Pons (tissue), 1 donor: ENCODE measurements around the gene MIDN.
"Not testable (repeated sequence)": the region's sequence is repeated elsewhere in the genome, so short reads cannot be mapped to it uniquely, and the experiment has no call there.

ENCODE experiments used
- DNase-seq: peaks from one replicate; pipeline ENCODE4 v3.0.0-alpha.2; 2016; ENCODE audit warnings: low spot score

The MIDN gene

DNA sequence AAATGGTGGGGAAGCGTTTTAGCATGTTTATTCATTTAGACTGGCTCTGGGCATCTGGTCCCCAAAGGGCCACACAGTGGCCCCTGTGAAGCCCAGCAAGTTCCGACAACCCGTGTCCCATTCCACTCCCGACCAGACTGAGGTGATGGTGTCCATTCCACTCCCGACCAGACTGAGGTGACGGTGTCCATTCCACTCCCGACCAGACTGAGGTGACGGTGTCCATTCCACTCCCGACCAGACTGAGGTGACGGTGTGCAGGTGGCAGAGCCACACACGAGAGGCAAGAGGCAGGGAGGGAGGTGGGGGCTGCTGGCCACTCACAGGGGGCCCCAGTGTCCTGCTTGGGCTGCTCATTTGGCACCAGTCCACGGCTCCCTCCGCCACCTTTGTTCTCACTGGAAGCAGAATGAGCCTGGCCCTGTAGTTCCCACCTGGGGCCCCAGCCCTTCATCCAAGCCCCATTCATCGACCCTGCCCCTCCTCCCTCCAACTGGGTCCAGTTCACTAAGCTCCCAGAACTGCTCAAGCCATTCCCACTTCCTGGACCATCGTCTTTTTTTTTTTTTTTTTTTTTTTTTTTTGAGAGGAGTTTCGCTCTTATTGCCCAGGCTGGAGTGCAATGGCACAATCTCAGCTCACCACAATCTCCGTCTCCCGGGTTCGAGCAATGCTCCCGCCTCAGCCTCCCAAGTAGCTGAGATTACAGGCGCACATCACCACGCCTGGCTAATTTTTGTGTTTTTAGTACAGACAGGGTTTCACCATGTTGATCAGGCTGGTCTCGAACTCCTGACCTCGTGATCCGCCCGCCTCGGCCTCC is 1.9 kb upstream of the MIDN start:
- DNase-seq, result not testable (repeated sequence)

DNA sequence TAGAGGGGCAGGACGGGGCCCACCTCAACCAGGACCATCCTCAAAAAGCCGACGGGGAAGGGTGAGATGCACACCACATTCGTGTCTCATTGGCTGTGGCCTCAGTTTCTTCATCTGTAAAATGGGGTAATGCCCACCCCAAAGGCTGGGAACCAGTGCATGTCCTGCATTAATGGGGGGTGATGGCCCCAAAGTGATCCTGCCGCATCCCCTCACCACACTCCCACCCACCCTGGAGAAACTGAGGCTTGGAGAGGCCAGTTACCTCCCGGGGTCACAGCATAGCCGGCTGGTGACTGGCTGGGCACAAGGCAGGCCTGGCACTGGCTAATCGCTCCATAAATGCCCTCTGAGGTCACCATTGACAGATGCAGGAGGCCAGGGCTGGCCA is 640 bp upstream of the MIDN start:
- DNase-seq, result no peak

DNA sequence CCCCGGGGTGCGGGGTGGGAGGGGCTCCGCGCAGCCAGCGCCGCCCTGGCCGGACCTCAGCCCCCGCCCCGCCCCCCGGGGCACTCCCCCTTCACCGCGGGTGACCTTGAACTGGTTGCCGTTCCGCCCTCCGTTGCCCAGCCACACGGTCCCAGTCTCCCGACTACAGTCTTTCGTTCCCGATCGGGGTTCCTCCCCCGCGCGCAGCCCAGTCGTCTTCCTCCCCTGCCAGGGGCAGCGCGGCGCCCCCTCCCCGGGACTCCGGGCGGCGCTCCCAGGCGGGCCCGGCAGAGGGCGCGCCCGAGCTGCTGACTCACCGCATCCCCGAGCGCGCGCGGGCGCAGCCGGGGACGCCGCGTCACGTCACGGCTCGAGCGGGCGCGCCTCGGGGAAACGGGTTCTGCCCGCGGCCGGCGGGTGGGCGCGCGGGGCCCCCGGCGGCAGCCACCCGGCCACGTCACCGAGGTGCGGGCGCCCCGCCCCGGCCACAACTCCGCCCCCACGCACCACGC is 459 bp downstream of the MIDN start:
- DNase-seq, result peak; percentile 46

DNA sequence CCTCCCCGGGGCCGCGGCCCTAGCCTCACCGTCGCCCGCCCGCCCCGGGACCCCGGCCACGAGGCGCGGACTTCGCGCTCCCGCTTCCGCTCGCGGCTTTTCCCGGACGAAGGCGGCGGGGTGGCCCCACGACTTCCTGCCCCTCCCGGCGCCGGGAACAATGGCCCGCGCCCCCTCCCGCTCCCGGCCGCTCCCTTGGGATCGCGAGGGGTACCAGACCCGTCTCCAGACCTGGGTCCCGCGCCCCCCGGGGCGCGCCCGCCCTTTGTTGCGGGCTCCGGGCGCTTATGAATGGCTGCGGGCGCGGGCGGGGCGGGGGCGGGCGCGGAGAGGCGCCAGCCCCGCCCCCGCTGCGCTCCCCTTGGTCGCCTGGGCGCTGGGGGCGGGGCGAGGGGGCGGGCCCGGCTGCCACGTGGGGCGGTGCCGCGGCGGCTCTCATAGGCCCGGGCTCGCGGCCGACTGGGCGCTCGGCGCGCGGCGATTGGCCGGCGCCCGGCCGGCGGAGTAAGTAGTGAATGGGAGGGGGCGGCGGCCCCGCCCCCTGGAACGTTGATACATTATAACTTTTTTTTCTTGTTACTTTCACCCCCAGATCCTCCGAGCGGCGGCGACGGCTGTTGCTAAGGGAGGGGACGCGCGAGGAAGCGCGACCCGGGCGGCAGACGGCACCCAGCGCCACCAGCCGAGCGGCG is 1.1 kb downstream of the MIDN start:
- peak; percentile 96 for DNase-seq

DNA sequence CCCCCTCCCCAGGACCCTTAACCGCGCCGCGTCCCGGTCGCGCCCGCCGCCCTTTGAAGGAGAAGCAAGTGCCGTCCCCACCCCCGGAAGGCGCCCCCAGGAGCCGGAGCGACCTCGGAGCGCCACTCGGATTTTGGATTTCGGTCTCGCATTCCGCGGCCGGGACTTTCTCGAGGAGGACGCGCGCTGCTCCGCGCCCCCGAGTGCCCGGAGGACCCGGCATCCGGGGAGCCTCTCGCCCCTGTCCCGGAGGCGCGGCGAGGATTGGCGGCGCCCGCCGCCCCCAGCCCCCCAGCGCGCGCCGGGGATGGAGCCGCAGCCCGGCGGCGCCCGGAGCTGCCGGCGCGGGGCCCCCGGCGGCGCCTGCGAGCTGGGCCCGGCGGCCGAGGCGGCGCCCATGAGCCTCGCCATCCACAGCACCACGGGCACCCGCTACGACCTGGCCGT is 1.6 kb downstream of the MIDN start:
- DNase-seq, result no peak

DNA sequence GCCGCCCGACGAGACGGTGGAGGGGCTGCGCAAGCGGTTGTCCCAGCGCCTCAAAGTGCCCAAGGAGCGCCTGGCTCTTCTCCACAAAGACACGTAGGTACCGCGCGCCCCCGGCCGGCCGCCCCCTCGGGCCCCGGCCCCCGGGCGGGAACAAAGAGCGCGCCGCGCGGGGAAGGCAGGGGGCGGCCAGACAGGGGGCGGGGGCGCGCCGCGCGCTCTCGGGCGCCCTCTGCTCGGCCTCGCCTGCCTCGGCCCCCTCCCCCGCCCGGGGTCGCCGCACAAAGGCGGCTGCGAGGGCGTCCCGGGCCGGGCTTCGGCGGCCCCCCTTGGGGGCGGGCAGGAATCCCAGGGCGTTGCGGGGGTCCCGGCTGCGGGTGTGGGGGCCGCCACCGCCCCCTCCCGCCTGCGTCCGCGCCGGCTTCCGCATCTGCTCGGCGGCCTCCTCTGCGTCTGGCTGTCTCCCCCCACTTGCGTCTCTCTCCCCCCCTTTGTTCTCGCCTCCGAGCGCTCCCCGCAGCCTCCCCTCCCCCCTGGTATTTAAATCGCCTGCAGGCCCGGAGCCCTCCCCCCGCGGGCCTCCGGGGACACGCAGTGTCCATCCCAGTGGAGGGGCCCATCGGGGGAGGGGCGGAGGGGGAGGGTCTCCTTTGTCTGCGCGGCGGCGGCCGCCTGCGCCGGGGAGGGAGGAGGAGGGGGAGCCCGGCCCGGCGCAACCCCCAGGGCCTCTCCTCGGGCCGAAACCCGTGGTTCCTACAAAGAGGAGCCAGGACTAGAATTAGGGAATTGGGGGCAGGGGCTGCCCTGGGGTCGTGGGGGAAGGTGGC is 2.3 kb downstream of the MIDN start:
- DNase-seq, result peak; percentile 61

DNA sequence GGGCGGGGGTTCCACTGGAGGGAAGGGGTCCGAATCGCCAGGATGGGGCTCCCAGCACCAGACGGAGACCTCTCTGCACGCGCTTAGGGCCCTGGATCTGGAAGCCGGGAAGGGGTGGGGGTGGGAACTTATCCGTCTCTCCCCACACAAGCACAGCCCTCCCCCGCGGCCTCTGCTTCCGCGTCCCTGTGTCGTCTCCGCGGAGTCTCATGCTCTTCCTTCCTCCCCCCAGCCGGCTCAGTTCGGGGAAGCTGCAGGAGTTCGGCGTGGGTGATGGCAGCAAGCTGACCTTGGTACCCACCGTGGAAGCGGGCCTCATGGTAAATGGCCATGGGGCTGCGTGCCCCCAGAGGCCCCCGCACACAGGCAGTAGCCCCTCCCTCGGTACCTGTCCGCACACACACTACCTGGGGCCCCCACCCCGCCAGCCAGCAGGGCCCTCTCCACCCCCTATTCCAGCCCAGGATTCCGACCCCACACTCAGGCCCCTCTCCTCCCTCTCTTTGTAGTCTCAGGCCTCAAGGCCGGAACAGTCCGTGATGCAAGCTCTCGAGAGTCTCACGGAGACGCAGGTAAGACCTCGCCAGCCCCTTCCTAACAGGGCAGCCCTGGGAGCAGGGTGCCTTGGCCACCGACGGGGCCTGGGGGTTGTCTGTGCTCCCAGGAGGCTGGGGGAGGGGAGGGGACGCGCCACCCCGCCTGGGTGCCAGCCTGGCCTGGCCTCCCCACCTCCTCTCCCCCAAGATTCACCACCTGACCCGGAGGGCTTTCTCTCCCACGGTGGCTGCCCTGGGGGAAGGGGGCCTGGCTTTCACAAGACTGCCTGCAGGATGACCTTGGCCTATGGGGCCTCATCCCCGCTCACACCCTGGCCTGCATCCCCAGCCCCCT is 3.2 kb downstream of the MIDN start:
- DNase-seq, result peak; percentile 72

DNA sequence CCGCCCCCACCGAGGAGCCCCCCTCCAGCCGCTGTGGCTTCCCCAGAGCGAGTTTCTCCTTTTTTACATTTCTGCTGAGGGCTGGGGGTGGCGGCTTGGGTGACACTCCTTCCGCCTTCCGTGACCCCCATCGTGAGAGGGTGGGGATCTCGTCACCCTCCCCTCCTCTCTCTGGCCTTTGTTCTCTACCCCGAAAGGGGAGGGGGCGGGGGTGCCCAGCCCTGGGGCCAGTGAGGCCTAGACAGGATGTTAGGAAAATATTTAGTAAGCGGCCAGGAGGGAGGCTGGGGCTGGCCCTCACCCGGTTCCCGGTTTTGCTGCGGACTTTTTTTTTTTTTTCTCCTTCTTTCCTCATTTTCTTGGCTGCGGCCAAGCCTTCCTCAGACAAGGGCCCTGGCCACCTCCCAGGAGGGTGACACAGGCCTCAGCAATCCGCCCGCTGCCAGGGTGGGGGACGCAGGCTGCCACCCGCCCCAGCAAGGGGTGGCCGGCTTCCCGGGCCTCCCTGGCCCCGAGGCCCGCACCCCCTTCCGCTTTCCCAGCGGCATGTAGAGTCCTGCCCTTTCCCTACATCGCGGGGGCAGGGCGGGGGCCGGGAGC is 3.9 kb downstream of the MIDN start:
- peak; percentile 87 for DNase-seq

DNA sequence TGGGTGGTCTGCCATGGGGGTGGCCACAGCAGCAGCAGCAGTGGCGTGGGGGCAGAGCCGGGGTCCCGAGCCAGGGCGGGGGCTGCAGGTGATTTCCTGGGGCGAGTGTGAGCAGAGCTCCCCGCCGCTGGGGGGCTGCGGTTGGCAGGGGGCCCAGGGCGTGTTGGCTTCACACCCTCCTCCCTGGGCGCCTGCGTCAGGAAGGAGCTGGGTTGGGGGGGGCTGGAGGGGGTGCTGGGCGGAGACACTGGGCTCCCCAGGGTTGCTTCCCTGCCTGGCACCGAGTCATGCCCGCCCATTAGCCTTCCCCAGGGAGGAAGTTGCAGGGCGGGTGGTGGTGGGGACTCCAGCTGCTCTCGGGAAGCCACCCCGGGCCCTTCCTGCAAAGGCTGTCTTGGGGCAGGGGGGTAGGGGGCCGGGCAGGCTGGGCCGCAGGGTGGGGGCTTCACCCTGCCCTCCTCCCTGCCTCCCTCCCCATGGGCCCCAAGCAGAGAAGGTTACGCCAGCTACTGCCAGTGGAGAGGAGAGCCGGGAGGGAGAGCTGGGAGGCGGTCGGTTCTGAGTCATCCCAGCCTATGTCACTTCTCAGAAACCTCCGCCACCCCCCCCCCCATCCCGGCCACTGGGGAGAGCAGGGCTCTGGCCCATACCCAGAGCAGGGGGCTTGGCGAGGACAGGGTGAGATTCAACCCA is 4.6 kb downstream of the MIDN start:
- peak; percentile 91 for DNase-seq

DNA sequence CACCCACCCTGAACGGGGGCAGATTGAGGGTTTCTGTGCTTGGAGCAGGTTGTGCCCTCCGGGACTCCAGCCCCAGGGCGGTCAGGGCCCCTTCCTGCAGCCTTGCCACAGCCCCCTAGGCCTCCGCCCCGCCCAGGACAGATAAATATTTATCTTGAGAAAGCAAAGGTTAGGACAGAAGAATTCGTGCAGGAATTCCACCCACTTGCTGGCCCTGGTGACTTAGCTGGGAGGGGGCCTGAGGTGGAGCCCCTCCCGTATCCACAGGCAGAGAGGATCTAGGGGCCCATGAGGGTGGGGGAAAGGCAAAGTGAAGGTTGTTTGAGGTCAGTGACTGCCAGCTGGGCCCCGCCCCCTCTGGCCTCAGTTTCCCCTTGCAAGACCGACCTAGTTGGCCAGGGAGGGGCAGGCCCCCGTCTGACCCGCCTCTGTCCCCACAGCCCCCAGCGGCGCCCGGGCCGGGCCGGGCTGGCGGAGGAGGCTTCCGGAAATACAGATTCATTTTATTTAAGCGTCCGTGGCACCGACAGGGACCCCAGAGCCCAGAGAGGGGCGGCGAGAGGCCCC is 5.2 kb downstream of the MIDN start:
- DNase-seq, result no peak

DNA sequence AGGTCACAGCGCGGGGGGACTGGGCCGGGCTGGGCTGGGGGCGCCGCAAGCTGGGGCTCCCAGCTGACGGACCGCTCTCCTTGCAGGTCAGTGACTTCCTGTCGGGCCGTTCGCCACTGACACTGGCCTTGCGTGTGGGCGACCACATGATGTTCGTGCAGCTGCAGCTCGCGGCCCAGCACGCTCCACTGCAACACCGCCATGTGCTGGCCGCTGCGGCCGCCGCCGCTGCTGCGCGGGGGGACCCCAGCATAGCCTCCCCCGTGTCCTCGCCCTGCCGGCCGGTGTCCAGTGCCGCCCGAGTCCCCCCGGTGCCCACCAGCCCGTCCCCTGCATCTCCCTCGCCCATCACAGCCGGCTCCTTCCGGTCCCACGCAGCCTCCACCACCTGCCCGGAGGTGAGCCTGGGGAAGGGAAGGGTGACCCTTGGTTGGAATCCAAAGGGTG is 5.7 kb downstream of the MIDN start:
- DNase-seq, result peak; percentile 51

DNA sequence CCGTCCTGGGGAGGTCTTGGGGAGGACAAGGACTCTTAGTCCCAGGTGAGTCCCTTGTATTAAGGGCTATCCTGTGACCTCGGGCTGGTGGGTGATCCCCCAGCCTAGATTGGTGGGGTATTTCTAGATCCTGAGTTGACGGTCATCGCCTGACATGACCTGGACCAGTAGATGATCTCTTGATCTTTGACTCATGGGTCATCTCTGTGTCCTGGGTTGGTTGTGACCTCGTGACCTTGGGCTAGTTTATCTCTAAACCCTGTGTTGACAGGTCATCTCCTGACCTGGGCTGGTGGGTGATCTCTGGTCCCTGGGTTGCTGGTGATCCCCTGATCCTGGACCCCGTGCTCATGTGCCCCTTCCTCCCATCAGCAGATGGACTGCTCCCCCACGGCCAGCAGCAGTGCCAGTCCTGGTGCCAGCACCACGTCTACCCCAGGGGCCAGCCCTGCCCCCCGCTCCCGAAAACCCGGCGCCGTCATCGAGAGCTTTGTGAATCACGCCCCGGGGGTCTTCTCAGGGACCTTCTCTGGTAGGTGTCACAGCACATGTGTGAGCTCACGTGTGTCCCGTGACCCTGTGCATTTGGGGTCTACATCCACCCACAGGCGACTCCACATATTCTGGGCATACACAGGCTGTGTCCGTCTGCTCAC is 6.3 kb downstream of the MIDN start:
- peak; percentile 25 for DNase-seq

DNA sequence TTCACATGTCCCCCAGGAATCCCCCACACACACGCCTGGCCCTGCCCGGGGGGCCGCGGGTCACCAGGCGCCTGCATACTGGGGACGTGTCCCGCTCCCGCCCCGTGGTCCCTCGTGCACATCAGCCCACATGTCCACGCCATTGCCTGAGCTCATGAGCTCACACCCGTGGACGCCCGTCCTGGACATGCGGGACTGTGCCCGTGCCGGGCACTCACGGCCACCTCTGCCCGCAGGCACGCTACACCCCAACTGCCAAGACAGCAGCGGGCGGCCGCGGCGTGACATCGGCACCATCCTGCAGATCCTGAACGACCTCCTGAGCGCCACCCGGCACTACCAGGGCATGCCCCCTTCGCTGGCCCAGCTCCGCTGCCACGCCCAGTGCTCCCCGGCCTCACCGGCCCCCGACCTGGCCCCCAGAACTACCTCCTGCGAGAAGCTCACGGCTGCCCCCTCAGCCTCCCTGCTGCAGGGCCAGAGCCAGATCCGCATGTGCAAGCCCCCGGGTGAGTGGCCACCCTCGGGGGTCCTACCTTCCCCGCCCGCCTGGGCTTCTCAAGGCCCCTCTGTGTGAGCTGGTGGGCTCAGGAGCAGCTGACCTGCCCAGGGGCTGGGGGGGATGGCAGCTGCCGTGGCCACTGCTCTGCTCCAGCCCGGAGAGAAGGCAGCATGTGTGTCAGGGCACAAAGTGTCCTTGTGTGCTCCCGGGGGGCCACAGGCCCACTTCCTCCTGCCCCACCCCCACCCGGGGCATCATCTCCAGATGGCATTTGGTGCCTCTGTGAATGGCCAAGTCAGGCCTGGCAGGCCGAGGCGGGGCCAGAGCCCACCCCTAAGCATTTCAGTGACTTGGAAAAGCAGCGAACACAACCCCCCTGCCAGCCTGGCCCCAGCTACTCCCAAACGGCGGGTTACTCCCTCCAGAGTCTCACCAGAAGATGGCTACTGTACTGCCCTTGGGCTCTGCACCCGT is 7.1 kb downstream of the MIDN start:
- peak; percentile 88 for DNase-seq

DNA sequence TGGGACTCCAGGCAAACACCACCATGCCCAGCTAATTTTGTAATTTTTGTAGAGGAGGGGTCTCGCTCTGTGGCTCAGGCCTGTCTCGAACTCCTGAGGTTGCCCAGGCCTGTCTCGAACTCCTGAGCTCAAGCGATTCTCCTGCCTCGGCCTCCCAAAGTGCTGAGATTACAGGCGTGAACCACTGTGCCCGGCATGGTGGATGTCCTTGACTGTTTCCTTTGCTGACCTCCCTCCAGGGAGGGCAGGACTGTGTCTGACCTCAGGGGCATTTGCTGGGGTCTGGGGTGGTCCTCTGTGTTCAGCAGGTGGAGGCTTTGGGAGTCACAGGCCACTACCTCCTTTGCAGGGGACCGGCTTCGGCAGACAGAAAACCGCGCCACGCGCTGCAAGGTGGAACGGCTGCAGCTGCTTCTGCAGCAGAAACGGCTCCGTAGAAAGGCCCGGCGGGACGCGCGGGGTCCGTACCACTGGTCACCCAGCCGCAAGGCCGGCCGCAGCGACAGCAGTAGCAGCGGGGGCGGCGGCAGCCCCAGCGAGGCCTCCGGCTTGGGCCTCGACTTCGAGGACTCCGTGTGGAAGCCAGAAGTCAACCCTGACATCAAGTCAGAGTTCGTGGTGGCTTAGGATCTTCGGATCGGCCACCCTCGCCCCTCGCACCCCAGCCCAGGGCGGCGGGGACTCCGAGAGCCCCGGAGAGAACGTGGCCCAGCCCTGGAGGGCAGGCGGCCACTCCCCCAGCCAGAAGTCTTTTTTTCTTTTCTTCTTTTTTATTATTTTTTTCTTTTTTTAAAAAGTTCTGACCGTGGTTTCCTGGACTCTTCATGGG is 8.5 kb downstream of the MIDN start:
- DNase-seq, result no peak

DNA sequence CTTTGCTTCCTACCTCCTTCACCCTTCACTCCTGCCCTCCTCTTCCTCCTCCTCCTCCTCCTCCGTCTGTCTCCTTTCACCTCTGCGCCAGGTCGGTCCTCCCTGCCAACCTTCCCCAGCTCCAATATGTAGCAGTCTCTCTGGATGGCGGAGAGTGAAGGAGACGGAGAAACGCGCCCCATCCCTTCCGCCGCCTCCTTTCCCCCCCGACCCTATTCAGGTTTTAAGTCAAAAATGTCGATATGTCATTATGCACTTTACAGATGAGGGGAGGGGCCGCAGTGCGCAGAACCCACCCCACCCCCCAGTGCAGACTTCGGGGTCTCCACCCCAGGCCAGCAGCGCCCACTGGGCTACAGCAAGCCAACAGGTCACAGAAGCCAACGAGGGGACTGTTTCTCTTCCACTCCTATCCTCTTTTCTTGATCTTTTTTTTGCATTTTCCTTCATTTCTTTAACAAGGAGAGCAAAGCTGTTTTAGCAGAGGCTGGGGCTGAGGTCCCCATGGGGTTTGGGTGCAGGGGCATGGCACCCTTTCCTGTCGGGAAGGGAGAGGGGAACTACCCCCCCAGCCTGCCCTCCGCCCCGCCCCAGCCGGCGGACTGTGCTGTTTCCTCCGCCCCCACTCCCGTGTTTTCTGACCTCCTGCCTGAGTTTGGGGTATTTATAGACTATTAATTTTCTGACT is 9.2 kb downstream of the MIDN start:
- no peak for DNase-seq

DNA sequence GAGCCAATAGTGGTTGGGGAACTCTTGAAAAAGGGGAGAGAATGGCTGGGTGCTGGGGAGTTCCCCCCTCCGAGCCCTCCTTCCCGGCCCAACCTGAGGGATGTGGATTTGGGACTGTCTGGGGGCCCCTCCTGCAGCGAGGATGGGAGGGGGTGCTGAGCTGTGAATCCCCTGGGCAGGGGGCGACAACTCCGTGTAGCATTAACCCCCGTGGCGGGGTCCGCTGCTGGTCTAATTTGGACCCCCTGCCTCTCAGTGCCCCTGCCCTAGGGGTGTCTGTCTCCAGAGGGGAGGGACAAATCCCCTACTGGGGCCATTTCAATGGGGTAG is 9.7 kb downstream of the MIDN start:
- no peak for DNase-seq

DNA sequence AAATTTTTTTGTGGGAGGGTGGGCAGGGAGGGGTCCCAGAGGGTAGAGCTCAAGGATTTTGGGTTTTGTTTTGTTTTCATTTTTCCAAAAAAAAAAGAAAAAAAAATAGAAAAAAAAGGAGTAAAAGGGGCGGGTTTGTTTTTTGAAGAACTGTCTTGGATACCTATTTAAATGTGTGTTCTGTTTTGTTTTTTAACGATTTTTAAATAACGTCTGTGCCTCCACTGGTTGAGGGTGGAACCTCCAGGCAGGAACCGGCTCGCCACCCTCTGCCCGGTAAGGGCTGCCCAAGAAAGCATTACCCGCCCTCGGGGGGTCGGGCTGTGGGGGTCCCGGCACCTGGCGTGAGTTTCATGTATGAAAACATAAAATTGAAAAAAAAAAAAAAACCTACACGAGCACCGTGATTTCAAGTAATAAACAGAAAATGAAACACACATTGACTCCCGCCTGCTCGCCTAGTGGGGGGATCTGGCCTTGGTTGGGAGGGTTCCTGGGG is 10.4 kb downstream of the MIDN start:
- DNase-seq, result no peak
